Gastrocnemius medialis (tissue), 4 donors: ENCODE data around the gene IL36B.

ENCODE experiments used
- CTCF ChIP-seq, 5 experiments: fragments of 450-650 bp in 3 of 5; fragments of 200-600 bp in 2 of 5; sonication (generic) in 2 of 5; IDR thresholded peaks in 4 of 5; conservative IDR thresholded peaks in 1 of 5; 1 replicate in 4 of 5; 2 replicates in 1 of 5; pipeline ENCODE4 v1.5.1; 2016 to 2019; ENCODE audit warnings: antibody characterized with exemption in 5 of 5, mild to moderate bottlenecking in 3 of 5, moderate library complexity in 3 of 5
- POLR2A ChIP-seq, 2 donors: fragments of 450-650 bp; IDR thresholded peaks; one replicate each; pipeline ENCODE4 v1.6.1; 2017; ENCODE audit warnings: antibody characterized with exemption in 2 of 2, mild to moderate bottlenecking in 2 of 2, moderate library complexity in 2 of 2

- TF ChIP-seq CTCF (IDR thresholded peaks at IDR 0.05 in 4 of 5, conservative IDR thresholded peaks at IDR 0.05 in 1 of 5) (no peak), POLR2A (IDR thresholded peaks at IDR 0.05) (no peak)
These were observed 25.0 kb downstream of the IL36B start for GRCh38 chr2:113027691-113028090.
